ENCODE results near the gene AHI1.
"Not testable (repeated sequence)": the region's sequence is repeated elsewhere in the genome, so short reads cannot be mapped to it uniquely, and the experiment has no call there.

AHI1 gene

DNA sequence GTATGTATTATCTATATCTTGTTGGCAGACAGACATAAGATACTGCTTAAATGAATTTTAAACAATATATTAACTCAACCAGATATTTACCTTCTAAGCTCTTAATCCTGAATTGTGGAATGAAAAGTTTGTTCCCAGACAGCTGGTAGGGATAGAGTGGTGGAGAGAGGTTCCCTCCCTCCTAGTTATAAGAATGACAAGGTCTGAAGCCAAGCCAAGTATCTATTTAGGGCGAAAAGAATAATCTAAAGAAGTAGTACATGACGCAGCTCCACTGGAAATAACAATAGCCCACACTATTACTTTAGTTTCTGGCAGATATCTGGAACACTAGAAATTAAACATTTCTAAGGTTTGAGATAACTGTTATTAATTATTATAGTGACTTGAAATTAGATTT is 104.3 kb downstream of the AHI1 start:
- no peak for DNase-seq (ENCODE audit: low read depth in 2 of 2)

DNA sequence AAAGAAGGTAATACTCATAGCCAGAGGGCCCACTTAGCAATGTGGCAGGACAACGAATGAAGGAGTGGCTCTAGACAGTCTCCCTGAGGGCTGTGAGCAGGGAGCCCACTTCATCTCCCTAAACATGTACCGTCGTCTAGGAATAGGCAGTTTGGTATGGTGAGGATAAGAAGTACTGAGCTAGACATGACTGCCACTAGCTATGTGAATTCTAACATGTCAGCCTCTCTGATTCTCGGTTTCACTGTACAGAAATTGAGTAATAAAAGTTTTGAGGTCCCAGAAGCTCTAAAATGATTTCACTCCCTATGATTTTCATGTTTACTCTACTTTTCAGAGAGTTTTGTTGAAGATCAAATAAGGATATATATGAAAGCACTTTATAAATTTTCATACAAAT is 107.1 kb downstream of the AHI1 start:
- DNase-seq (ENCODE audit: low read depth in 2 of 2) = no peak

DNA sequence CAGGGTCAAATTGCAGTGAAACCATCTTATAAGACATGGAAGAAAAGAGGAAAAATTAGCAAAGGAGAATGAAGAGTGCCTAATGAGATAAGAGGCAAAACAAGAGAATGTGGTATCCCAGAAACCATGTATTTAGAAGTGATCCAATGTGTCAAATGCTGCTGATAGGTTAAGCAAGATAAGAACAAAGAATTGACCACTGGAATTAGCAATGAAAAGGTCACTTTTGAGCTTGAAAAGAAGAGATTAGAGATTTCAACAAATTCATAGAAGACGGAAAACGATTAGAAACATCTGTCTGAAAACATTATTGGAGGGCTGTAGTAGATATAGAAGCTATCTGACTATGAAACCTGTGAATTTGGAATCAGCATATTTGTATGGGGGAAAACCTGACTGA is 112.2 kb downstream of the AHI1 start:
- DNase-seq (ENCODE audit: low read depth in 2 of 2) = no peak

DNA sequence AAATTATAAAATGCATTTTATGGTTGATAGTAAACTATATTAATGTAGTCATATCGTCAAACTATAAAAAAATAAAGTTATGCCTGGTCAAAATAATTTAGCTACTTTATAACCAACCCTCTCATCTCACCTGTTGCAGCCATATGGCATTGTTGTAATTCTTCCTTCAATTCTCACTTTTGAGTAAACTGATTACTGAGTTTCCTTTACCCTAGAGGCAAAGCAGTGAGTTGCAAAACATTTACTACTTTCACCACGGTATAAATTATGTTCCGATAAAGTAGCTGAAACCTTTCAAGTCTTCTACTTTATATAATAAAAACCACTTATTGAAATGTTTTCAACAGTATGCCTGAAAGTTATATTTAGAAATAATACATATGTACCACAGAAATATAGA is 113.8 kb downstream of the AHI1 start:
- no peak for DNase-seq (ENCODE audit: low read depth in 2 of 2)

DNA sequence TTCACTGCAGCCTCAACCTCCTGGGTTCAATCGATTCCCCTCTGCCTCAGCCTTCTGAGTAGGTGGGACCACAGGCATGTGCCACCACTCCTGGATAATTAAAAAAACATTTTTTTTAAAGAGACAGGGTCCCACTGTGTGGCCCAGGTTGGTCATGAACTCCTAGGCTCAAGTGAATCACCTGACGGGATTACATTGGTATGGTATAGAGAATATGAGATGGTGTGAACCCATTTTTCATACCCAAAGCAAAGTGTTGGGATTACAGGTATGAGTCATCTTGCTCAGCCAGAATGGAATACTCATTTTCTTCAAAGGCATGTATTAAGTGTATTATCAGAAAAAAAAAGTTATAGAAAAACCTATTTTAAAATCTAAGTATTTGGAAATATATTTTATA is 114.2 kb downstream of the AHI1 start:
- no peak for DNase-seq (ENCODE audit: low read depth in 2 of 2)

DNA sequence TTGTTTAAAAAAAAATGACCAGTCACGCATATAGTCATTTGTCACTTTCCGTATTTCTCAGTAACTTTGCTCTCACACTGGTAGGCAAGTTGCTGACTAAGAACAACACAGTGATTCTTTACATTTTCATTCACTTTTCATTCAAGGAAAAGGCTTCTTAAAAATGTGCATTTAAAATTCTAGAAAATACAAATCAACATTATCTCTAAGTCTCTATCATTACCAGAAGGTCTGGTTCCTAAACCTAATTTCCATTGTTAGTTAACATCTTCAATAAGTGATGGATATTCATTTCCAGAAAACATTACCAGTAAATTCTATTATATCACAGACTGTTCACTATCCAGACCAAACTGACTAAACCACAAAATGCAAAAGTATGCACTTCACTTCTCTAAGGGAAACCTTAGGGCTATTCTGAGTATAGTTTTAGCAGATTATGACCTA is 115.3 kb downstream of the AHI1 start:
- no peak for DNase-seq (ENCODE audit: low read depth in 2 of 2)

DNA sequence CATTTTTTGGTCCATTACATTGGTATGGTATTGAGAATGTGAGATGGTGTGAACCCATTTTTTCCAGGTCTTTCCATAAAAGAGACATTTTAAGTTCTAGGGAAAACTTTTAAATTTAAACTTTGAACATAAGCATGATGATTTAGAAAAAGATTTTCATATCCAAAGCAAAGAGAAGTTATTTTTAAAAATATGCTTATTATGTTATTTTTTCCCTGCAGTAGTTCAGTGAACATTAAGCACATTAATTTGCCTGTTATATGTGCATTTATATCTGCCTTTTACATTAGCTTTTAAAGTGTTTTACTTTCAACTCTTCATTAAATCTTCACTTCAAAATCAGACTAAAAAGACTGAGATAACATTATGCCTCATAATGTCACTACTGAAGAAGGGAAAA is 116.7 kb downstream of the AHI1 start:
- DNase-seq (ENCODE audit: low read depth in 2 of 2) = no peak

DNA sequence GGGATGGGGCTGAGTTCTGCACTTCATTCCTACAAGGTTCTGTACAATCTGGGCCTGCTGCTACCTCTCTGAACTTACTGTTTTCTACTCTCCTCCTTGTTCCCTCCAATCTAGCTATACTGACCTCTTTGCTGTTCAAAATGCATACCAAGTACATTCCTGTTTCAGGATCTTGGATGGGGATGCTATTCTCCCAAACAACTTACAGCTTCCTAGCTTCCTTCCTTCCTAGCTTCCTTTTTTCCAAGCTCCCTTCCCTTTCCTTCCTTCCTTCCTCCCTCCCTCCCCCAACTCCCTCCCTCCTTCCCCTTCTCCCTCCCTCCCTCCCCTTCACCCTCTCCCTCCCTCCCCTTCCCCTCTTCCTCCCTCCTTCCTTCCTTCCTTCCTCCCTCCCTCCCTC is 117.9 kb downstream of the AHI1 start:
- no peak for DNase-seq (ENCODE audit: low read depth in 2 of 2)

DNA sequence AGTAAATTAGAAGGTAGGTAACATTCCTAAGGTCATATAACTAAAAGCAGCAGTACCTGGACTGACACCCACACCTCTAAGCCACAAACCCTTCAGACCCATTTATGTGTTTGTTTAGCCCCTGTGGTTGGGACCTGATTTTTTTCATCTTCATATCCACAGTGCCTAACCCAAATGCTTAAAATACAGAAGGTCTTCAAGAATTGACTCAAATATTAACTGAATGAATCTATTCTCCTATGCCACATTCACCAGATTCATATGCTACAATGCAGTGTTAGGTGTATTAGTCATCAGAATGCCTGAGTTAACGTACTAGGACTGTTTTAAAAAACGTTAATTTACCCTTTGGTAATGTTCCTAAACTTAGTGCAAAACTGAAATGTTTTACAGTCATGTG is 124.8 kb downstream of the AHI1 start:
- DNase-seq (ENCODE audit: low read depth in 2 of 2) = no peak

DNA sequence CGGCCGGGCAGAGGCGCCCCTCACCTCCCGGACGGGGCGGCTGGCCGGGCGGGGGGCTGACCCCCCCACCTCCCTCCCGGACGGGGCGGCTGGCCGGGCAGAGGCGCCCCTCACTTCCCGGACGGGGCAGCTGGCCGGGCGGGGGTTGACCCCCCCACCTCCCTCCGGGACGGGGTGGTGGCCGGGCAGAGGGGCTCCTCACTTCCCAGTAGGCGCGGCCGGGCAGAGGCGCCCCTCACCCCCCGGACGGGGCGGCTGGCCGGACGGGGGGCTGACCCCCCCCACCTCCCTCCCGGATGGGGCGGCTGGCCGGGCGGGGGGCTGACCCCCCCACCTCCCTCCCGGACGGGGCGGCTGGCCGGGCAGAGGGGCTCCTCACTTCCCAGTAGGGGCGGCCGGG is 133.9 kb downstream of the AHI1 start:
- DNase-seq (ENCODE audit: low read depth in 2 of 2) = not testable (repeated sequence)

DNA sequence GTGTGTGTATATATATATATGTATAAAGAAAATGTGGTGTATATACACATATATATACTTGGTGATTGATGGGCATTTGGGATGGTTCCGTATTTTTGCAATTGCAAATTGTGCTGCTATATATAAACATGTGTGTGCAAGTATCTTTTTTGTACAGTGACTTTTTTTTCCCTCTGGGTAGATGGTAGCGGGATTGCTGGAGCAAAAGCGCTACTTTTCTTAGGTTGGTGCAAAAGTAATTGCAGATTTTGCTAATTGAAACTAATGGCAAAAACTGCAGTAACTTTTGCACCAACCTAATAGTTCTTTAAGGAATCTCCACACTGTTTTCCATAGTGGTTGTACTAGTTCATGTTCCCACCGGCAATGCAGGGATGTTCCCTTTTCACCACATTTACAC is 135.4 kb downstream of the AHI1 start:
- DNase-seq (ENCODE audit: low read depth in 2 of 2) = no peak

DNA sequence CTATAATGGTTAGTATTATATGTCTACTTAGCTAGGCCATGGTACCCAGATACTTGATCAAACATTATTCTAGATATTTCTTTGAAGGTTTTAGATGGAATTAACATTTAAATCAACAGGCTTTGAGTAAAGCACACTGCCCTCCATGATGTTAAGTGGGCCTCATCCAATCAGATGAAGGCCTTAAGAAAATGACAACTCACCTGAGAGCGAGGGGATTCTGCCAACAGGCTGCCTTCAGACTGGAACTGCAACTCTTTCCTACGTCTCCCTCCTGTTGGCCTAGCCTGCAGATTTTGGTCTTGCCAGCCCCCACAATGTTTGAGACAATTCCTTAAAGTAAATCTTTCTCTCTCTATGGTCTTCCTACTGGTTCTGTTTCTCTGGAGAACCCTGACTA is 137.3 kb downstream of the AHI1 start:
- DNase-seq (ENCODE audit: low read depth in 2 of 2) = no peak

DNA sequence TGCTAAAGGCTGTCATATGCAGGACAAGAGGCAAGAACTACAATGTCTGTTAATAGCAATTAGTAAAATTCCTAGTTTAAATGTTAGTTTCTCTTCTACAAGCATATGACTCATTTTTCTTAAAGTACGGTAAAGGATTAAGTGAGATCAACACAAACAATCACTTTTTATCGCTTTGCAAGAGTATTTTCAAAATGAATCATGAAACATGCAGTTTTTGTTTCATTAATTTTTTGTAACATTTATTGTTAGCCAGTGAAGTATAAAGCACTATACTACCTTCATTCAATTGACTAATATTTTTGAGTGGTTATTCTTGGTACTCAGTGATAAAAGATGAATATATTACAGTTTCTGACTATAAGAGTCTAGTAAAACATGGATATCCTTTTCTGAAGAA is 138.6 kb downstream of the AHI1 start:
- no peak for DNase-seq (ENCODE audit: low read depth in 2 of 2)

DNA sequence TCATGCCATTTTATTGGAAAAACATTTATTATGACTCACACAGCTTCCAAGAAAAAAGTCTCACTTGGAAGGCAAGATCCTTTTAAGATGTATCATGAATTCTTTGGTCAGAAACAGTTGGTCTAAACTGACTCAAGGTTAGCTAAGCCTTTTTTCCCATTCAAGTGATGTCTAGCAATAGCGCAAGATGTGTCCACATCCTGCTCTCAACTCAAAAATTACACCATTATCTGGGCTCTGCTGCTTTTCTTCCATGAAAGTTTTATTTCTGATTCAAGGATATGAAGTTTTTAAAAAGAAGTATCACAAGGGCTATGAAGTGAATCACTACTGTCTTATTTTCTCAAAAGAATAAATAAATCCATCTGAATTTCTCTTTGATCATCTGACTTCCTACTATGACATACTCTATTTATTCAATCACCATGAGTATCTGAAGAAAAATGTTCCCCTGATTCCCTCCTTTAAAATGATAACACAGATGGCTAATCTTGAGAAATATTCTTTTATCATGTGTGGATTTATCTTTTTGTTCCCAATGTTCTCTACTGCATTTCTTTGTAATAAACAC is 139.2 kb downstream of the AHI1 start:
- DNase-seq (ENCODE audit: low read depth in 2 of 2) = peak; percentile 81 to 83

DNA sequence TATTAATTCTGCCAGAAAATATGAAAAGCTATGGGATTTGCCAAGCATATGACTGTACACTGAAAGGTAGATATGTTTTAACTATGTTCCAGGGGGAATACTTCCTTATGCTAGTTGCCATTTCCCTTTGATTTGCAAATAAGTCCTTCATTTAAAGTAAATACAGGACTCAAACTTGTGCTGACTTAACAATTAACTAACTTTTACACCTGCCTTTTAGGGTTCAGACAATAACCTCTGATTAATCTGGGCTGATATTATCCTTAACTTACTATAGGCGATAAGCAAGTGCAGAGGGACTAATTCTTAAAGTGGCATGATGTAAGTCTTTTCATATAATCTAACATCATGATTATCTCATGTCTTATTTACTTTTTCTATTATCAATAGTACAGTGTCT is 143.1 kb downstream of the AHI1 start:
- DNase-seq (ENCODE audit: low read depth in 2 of 2) = no peak

DNA sequence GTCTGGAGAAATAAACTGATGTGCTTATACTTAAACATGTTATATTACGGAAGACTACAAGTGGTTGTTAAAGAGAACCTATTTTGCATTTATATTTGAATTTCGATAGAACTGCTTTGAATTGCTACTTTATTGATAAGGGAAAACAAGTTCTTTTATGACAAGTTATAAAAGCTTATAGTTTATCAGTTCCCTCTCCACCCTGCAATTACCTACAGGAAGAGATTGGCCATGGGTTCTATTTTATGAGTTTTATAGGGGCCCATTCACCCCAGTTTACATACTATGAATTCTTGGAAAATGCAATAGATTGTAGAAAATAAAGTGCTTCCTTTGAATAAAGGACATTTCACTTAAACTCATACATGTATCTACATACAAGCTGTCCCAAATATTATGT is 144.4 kb downstream of the AHI1 start:
- DNase-seq (ENCODE audit: low read depth in 2 of 2) = no peak

DNA sequence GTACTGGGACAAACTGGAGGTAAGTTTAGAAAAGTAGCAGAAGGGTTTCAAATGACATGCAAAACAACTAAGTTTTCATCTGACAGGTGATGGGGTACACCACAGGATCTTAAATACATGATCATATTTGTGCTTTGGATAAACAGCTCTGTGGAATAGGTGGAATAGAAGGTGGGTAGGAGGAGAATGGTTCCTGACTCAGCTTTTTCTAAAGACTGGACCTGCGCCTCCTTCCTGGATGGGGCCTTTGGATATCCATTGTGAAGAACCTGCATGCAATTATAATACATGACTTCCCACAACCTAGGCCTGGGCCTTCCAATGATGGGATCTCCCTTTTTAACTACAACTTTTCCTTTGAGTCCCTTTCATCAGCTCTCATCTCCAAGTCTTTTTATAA is 145.9 kb downstream of the AHI1 start:
- no peak for DNase-seq (ENCODE audit: low read depth in 2 of 2)

DNA sequence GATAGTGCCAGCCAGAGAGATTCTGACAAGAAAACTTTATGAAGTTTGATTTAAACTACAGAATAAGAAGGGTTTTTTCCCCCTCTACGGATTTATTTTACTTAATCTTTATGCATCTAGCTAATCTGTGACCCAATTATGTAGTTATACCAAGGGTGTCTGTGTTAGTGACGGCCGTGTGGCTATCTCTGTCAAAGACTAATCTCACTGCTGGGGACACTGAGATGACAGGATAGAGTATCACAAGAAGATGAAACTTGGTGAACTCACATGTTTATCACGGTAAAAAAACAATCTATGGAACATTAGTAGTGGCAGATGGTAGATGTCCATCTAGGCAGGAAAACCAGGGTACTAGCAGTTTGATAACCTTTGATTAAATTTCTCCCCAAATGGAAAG is 149.7 kb downstream of the AHI1 start:
- DNase-seq (ENCODE audit: low read depth in 2 of 2) = no peak

DNA sequence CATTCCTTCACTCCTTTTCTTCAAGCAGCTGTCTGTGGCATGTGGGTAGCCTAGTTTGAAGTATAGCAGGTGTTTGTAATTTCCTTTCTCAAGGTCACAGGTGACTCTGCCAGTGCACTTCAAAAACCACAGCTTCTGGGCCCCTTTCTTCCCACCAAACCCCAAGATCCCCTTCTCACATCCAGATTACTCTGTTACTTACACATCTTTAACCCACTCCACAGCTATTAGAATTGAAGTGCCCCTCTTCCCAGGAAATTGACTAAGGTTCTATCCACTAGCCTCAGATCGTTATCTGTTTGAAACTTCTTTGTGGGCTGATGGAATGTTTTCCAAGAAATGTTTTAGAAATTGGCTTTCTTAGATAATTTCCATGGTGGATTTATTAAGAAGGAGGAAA is 150.8 kb downstream of the AHI1 start:
- DNase-seq (ENCODE audit: low read depth in 2 of 2) = peak; percentile 30 to 37

DNA sequence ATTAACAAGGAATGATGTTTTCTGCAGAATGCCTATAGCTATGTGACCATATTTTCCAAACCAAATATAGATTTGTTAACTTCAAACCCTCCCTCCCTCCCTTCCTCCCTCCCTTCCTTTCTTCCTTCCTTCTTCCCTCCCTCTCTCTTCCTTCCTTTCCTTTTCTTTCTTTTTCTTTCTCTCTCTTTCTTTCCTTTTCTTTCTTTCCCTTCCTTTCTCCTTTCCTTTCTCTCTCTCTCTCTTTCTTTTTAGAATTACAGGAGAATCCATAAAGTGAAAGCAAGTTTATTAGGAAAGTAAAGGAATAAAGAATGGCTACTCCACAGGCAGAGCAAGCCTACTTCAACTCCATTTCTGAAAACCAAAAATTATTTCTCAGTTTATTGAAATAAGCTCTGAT is 153.0 kb downstream of the AHI1 start:
- no peak for DNase-seq (ENCODE audit: low read depth in 2 of 2)

DNA sequence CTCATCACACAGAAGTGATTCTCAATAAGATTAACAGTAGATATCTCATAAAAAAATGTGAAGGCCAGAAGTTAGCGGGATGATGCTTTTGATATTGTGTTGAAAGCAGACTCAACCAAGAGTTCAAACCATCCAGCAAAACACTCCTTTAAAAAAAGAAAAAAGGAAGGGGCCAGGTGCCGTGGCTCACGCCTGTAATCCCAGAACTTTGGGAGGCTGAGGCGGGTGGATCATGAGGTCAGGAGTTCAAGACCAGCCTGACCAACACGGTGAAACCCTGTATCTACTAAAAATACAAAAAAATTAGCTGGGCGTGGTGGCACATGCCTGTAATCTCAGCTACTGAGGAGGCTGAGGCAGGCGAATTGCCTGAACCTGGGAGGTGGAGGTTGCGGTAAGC is 157.6 kb downstream of the AHI1 start:
- not testable (repeated sequence) for DNase-seq (ENCODE audit: low read depth in 2 of 2)

DNA sequence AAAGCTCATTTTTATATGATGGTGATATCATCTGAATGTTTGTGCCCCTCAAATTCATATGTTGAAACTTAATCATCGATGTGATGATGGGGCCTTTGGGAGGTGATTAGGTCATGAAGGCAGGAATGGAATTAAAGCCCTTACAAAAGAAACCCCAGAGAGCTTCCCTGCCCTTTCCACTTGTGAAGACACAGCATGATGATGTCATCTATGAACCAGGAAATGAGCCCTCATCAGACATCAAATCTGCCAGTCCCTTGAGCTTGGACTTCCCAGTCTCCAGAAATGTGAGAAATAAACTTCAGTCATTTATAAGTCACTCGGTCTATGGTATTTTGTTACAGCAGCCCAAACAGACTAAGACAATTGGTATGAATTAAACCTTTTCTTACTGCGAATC is 163.4 kb downstream of the AHI1 start:
- DNase-seq (ENCODE audit: low read depth in 2 of 2) = peak; percentile 12 to 17

DNA sequence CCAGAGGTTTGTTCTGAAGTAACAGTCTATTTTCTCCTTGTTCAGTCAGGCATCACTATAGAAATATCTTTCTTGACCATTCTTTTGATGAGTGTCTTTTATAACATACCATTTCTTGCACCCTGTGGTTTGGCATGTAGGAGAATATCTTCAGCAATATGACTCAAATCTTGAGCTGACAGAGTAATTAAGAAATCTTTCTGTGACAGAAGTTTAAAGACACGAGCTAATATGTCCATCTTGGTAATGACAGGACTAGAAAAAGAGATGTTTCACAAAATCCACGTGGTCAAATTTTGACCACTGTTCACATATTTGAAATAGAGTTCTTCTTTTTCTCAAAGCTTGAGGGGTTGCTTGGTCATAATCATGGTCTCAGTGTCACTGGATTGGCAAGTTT is 166.5 kb downstream of the AHI1 start:
- no peak for DNase-seq (ENCODE audit: low read depth in 2 of 2)
